ENCODE results near the gene AGBL2. TPM values are rescaled to one million over a fixed set of nuclear protein-coding genes. Genes with fewer than 3 reads are reported as not detected.

Gene AGBL2
- total RNA-seq = 1.0 and 2.8 TPM in 2 replicates

GRCh38 chr11:47715082-47715669, at the start of gene AGBL2:
Gene AGBL2 (minus strand): TSS chr11:47715369. CDS start chr11:47714650, 719 bp downstream.

GRCh38 chr11:47642099-47642855, 72.9 kb downstream of the AGBL2 start, which contains the start of gene MTCH2:
Gene MTCH2 (minus strand): TSS chr11:47642559. CDS start chr11:47642465, 94 bp downstream.

Other genes starting within 250 kb of the AGBL2 start
- 96.9 and 99.4 TPM in 2 replicates for gene CELF1, start 162.2 kb downstream of the AGBL2 start, total RNA-seq
- gene PTPMT1, start 149.8 kb downstream of the AGBL2 start, total RNA-seq = 69.1 and 79.6 TPM in 2 replicates
- 34.6 and 36.4 TPM in 2 replicates for gene KBTBD4, start 136.4 kb downstream of the AGBL2 start, total RNA-seq
- gene NDUFS3, start 136.3 kb downstream of the AGBL2 start, total RNA-seq = 54.7 and 91.9 TPM in 2 replicates
- 0.17 TPM in 1 of 2 replicates, not detected in the other for gene FAM180B, start 128.7 kb downstream of the AGBL2 start, total RNA-seq
- 0.15 and 0.17 TPM in 2 replicates for gene C1QTNF4, start 121.0 kb downstream of the AGBL2 start, total RNA-seq
- gene MTCH2, start 72.8 kb downstream of the AGBL2 start, total RNA-seq = 73.3 and 98.5 TPM in 2 replicates
- gene FNBP4, start 52.0 kb upstream of the AGBL2 start, total RNA-seq = 62.0 and 86.0 TPM in 2 replicates
- gene NUP160, start 133.0 kb upstream of the AGBL2 start, total RNA-seq = 25.3 and 45.2 TPM in 2 replicates

All from smooth muscle cell of trachea (primary cell).